ENCODE data around the gene IGSF22. TPM values are rescaled to one million over a fixed set of nuclear protein-coding genes. Genes with fewer than 3 reads are reported as not detected.

IGSF22 gene
- polyA plus RNA-seq, 1 of the 3 experiments (the other 2 are of a cell fraction) = 0.02 TPM

DNA sequence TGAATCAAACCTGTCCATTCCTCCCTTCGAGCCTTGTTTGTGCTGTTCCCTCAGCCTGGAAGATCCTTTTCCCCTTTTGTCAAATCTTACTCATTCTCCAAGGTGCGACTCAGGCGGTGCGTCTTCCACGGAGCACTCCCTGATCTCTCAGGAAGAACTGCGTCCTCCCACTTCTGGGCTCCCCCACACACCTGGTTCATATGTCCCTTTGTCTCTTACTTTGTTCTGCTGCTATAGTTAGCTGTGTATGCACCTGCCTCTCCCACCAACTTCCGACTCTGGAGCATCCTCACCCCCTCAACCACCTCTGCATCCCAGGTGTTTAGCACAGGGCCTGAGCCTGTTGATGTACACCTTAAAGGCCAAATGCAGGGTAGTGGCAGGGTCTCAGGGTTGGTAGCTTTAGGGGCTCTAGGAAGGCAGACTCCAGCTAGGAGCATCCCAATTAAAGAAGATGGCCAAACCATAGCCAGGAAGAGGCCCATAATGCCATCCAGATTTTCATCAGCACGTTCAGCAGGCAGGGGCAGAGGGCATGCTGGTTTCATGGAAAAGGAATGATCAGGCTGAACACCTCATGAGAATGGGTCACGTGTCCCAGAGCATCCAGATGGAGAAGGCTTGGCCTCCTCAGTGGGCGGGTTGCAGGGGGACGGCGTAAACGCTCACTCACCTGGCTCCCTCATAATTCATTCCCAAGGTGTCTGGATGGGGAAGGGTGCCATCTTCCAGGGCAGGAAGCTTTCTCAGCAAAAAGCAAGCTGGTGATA, 45.5 kb upstream of the IGSF22 start:
- Histone ChIP-seq H3F3A (replicated peaks; ENCODE audit: insufficient read depth) (no peaks in the 10 kb centered on the region), H3K9me2 (no peaks in the 10 kb centered on the region), H3K4me3 (ENCODE audit: low read depth in 2 of 2, low read length in 1 of 2) (no peak overlapping the region), H4K20me1 (ENCODE audit: insufficient read depth) (no peaks in the 10 kb centered on the region), H3K79me2 (ENCODE audit: insufficient read depth) (no peaks in the 10 kb centered on the region), H3K27me3 (ENCODE audit: insufficient read depth) (no peaks in the 10 kb centered on the region; the same call in 1 of the 2 replicates), H3K27ac (ENCODE audit: low read depth in 2 of 2, low read length in 1 of 2) (no peak overlapping the region), H3K9me3 (no peaks in the 10 kb centered on the region), H3K4me2 (no peak overlapping the region), H3K36me3 (replicated peaks in 1 of 2; ENCODE audit: control insufficient read depth in 1 of 2, insufficient read depth in 2 of 2, low read length in 1 of 2) (no peaks in the 10 kb centered on the region), H3K4me1 (ENCODE audit: control insufficient read depth in 1 of 2, insufficient read depth in 2 of 2, low read depth in 1 of 2, low read length in 1 of 2) (no peaks in the 10 kb centered on the region), H3K9ac (no peak overlapping the region), H2AFZ (ENCODE audit: low read depth) (no peak overlapping the region; the same call in 1 of the 2 replicates)
- no peak for DNase-seq
- WGBS (ENCODE audit: low lambda C conversion rate) = 67% methylated on average over 13 of the region's 13 CpGs
- TF ChIP-seq, protein P1, sequence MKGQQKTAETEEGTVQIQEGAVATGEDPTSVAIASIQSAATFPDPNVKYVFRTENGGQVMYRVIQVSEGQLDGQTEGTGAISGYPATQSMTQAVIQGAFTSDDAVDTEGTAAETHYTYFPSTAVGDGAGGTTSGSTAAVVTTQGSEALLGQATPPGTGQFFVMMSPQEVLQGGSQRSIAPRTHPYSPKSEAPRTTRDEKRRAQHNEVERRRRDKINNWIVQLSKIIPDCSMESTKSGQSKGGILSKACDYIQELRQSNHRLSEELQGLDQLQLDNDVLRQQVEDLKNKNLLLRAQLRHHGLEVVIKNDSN (IDR thresholded peaks at IDR 0.05; ENCODE audit: borderline replicate concordance, low read depth) = peak; percentile 36; the same call in 1 of the 2 replicates
- TF ChIP-seq, protein P2, sequence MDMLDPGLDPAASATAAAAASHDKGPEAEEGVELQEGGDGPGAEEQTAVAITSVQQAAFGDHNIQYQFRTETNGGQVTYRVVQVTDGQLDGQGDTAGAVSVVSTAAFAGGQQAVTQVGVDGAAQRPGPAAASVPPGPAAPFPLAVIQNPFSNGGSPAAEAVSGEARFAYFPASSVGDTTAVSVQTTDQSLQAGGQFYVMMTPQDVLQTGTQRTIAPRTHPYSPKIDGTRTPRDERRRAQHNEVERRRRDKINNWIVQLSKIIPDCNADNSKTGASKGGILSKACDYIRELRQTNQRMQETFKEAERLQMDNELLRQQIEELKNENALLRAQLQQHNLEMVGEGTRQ (IDR thresholded peaks at IDR 0.05; ENCODE audit: borderline replicate concordance, low read depth, low read length) = no peak
- CTCF ChIA-PET = interaction anchor here (0.7 to 2.0 kb wide), 5 partner anchors 8 to 656 kb away, joined by 3 to 9 read pairs (median 4); no protein-coding TSS in a partner anchor
- POLR2A ChIA-PET = no interaction called here

DNA sequence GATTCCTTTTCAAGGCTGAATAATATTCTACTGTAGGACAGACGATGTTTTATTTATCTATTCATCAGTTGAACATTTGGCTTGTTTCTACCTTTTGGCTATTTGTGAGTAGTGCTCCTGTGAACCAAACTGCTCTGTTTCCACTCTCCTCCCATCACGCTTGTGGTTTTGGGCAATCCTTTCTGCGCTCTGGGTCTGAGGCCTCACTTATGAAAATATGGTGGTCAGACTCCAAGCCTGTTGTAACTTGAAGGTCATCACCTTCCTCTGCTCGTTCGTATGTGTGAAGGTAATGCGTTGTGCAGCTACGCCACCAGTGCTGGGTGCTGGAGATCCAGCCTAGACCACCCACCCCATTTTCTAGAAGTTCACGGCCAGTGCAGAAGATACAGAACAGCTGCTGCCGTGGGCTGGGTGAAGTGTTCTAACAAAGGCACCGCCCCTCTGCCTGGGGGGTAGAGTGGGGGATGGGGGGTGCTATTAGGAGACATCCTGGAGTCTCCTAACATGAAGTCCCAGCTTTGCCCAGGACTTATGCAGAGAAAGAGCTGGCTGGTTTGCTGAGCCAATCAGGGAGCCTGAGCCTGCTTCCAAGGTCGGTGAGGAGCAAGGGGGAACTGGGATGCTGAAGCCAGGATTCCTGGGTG, 44.6 kb upstream of the IGSF22 start:
- ChIA-PET POLR2A (no interaction called here), CTCF (interaction anchor here (0.7 to 2.0 kb wide), 4 partner anchors 9 to 656 kb away, joined by 3 to 9 read pairs (median 4); no protein-coding TSS in a partner anchor)
- H3K9me3 ChIP-seq = no peaks in the 10 kb centered on the region
- no peak overlapping the region for H3K4me2 ChIP-seq
- no peaks in the 10 kb centered on the region; the same call in 1 of the 2 replicates for H3K27me3 ChIP-seq (ENCODE audit: insufficient read depth)
- 81% methylated on average over 11 of the region's 11 CpGs for WGBS (ENCODE audit: low lambda C conversion rate)
- H3K9ac ChIP-seq = no peak overlapping the region
- H4K20me1 ChIP-seq (ENCODE audit: insufficient read depth) = no peaks in the 10 kb centered on the region
- no peak overlapping the region for H3K27ac ChIP-seq (ENCODE audit: low read depth in 2 of 2, low read length in 1 of 2)
- no peaks in the 10 kb centered on the region for H3F3A ChIP-seq (replicated peaks; ENCODE audit: insufficient read depth)
- H3K4me3 ChIP-seq (ENCODE audit: low read depth in 2 of 2, low read length in 1 of 2) = no peak overlapping the region
- no peaks in the 10 kb centered on the region for H3K4me1 ChIP-seq (ENCODE audit: control insufficient read depth in 1 of 2, insufficient read depth in 2 of 2, low read depth in 1 of 2, low read length in 1 of 2)
- H3K9me2 ChIP-seq = no peaks in the 10 kb centered on the region
- no peaks in the 10 kb centered on the region for H3K36me3 ChIP-seq (replicated peaks in 1 of 2; ENCODE audit: control insufficient read depth in 1 of 2, insufficient read depth in 2 of 2, low read length in 1 of 2)
- no peak for DNase-seq
- no peak overlapping the region for H2AFZ ChIP-seq (ENCODE audit: low read depth)
- no peaks in the 10 kb centered on the region for H3K79me2 ChIP-seq (ENCODE audit: insufficient read depth)
- TF ChIP-seq EZH2phosphoT487 (IDR thresholded peaks at IDR 0.05; ENCODE audit: borderline replicate concordance, low read depth) (no peak), FOXM1 (IDR thresholded peaks at IDR 0.05; ENCODE audit: low read depth) (no peak), JUND (IDR thresholded peaks at IDR 0.05) (no peak), MXI1 (IDR thresholded peaks at IDR 0.05; ENCODE audit: low read depth, low read length) (no peak), GATA2 (CRISPR knock-in tag; IDR thresholded peaks at IDR 0.05) (no peak), CHD2 (IDR thresholded peaks at IDR 0.05; ENCODE audit: low read length, partially characterized antibody) (no peak), FOSL2 (IDR thresholded peaks at IDR 0.05; ENCODE audit: borderline replicate concordance, low read depth) (no peak), EP300 (IDR thresholded peaks at IDR 0.05; ENCODE audit: borderline replicate concordance in 1 of 2, low read depth in 1 of 2, low read length in 1 of 2) (no peak), ELF1 (IDR thresholded peaks at IDR 0.05) (no peak), SIN3A (IDR thresholded peaks at IDR 0.05; ENCODE audit: borderline replicate concordance, low read depth, low read length) (no peak), RAD21 (IDR thresholded peaks at IDR 0.05; ENCODE audit: low read length) (no peak), POLR2AphosphoS5 (IDR thresholded peaks at IDR 0.05; ENCODE audit: low read depth, low read length) (no peak), FOXJ3 (CRISPR knock-in tag; IDR thresholded peaks at IDR 0.05) (no peak), NFIC (IDR thresholded peaks at IDR 0.05; ENCODE audit: borderline replicate concordance) (no peak)
- TF ChIP-seq, protein P3, sequence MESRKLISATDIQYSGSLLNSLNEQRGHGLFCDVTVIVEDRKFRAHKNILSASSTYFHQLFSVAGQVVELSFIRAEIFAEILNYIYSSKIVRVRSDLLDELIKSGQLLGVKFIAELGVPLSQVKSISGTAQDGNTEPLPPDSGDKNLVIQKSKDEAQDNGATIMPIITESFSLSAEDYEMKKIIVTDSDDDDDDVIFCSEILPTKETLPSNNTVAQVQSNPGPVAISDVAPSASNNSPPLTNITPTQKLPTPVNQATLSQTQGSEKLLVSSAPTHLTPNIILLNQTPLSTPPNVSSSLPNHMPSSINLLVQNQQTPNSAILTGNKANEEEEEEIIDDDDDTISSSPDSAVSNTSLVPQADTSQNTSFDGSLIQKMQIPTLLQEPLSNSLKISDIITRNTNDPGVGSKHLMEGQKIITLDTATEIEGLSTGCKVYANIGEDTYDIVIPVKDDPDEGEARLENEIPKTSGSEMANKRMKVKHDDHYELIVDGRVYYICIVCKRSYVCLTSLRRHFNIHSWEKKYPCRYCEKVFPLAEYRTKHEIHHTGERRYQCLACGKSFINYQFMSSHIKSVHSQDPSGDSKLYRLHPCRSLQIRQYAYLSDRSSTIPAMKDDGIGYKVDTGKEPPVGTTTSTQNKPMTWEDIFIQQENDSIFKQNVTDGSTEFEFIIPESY (IDR thresholded peaks at IDR 0.05; ENCODE audit: borderline replicate concordance, low read depth) = no peak
- TF ChIP-seq, protein P4, sequence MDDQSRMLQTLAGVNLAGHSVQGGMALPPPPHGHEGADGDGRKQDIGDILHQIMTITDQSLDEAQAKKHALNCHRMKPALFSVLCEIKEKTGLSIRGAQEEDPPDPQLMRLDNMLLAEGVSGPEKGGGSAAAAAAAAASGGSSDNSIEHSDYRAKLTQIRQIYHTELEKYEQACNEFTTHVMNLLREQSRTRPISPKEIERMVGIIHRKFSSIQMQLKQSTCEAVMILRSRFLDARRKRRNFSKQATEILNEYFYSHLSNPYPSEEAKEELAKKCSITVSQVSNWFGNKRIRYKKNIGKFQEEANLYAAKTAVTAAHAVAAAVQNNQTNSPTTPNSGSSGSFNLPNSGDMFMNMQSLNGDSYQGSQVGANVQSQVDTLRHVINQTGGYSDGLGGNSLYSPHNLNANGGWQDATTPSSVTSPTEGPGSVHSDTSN (IDR thresholded peaks at IDR 0.05) = no peak
- TF ChIP-seq, protein P5, sequence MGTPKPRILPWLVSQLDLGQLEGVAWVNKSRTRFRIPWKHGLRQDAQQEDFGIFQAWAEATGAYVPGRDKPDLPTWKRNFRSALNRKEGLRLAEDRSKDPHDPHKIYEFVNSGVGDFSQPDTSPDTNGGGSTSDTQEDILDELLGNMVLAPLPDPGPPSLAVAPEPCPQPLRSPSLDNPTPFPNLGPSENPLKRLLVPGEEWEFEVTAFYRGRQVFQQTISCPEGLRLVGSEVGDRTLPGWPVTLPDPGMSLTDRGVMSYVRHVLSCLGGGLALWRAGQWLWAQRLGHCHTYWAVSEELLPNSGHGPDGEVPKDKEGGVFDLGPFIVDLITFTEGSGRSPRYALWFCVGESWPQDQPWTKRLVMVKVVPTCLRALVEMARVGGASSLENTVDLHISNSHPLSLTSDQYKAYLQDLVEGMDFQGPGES (IDR thresholded peaks at IDR 0.05; ENCODE audit: low read depth, low read length) = no peak
- TF ChIP-seq, protein P1 (IDR thresholded peaks at IDR 0.05; ENCODE audit: borderline replicate concordance, low read depth) = no peak
